GM19395 (cell line): Measurements from ENCODE around the gene CEP85L.

Source experiments
- ATAC-seq: cut with Tn5 transposase; IDR thresholded peaks from one replicate; pipeline ENCODE4 v1.9.1; 2021; ENCODE audit warnings: mild to moderate bottlenecking, moderate library complexity; ENCODE audit not compliant: unreplicated experiment

The CEP85L gene

DNA sequence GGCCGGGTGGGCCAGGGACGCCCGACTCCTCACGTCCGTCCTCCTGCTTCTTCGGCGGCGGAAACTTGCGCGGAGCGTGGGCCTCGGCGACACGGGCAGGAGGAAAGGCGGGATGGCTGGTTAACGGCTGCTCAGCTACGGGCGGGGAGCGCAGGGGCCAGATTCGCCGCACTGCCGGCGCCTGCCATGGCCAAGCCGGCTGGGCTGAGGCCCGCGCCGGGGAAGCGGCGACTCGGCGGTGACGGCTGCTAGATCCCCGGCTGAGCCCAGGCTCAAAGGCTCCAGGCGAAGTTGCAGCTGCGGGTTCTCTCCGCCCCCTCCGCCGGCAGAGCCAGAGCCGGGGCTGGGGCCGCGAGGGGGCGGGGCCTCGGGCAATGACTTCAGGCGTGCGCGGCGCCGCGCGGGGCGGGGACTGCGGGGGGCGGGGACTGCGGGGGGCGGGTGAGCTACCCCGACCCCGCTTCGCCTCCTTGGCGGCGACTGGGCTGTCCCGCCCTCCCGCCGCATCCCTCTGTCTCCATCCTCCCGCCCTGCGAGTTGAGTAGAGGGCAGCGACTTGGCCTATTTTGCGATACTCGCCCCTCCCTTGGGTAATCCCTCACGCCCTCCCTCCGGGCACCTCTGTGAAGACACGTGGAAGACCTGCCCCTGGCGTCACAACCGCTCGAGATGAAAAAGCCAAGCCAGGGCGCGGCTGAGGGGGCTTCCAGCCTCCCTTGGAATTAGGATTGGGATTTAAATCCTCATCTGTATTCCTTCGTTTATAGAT is at the start of gene CEP85L:
Gene CEP85L (minus strand): TSS at position 310 of the 769 bp plus-strand sequence. CDS start 322 bp downstream, outside the sequence.
- ATAC-seq, result peak; percentile 83

GRCh38 chr6:118700531-118700930 is 49.1 kb upstream of the CEP85L start:
- ATAC-seq, result no peak

GRCh38 chr6:118697554-118697953 is 46.2 kb upstream of the CEP85L start:
- ATAC-seq, result no peak

DNA sequence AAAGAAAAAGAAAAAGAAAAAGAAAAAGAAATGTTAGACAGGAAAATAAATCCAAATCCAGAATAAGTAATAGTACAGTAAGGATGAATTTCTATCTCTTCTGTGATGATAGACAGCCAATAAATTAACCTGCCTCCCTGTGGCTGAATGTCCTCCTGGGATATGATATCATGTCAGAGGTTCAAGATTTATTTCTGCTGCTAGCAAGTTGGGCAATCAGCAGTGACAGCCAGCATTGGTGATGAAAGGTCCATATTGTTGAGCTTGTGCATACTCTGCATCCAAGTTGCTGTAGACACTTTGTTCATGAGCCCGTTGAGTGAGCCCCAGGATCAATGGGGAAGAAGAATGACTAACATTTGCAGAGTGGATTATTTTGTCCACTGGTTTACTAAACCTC is 44.9 kb upstream of the CEP85L start:
- no peak for ATAC-seq

- no peak for ATAC-seq
These were observed 42.2 kb upstream of the CEP85L start for GRCh38 chr6:118693562-118693961.

GRCh38 chr6:118685823-118686449 is 34.5 kb upstream of the CEP85L start:
- ATAC-seq, result no peak

GRCh38 chr6:118683881-118684872 is 32.8 kb upstream of the CEP85L start:
- ATAC-seq, result peak; percentile 52

DNA sequence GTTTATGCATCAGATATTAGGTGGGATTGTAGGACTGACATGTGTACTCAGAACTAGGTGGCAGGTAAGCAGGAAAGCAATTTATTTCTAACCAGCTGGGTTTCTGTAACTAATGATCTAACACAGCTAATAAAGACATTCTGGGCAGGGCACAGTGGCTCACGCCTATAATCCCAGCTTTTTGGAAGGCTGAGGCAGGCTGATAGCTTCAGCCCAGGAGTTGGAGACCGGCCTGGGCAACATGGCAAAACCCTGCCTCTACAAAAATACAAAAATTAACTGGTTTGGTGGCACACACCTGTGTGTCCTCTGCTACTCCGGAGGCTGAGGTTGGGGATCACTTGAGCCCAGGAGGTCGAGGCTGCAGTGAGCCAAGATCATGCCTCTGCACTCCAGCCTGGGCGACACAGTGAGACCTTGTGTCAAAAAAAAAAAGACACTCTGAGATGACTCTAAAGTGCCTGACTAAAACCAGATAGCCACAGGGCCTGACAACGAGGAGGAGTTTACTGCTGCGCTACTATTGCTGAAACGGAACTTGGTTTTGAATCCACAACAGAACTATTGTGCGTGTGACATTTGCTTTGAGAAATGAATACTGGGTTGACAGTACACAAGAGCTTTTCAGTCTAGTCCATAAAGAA is 29.2 kb upstream of the CEP85L start:
- ATAC-seq, result no peak

- ATAC-seq, result no peak
These were observed 28.0 kb upstream of the CEP85L start for GRCh38 chr6:118679327-118679901.

- ATAC-seq, result no peak
These were observed 27.5 kb upstream of the CEP85L start for GRCh38 chr6:118678866-118679265.

- ATAC-seq, result no peak
These were observed 25.8 kb upstream of the CEP85L start for GRCh38 chr6:118677193-118677592.

DNA sequence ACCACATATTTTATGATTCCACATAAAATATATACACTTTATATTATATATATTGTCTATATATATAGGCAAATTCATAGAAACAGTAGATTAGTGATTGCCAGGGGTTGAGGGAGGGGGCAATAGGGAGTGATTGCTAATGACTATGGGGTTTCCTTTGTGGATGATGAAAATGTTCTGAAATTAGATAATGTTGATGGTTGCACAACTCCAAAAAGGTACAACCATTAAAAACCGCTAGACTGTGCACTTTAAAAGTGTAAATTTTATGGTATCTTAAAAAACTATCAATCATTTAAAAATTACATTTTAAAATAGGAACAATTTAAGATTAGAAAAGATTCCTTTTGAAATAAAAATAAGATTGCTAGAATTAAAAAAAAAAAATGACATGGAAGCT is 23.8 kb upstream of the CEP85L start:
- no peak for ATAC-seq

GRCh38 chr6:118674772-118675171 is 23.4 kb upstream of the CEP85L start:
- no peak for ATAC-seq

GRCh38 chr6:118672678-118673077 is 21.3 kb upstream of the CEP85L start:
- no peak for ATAC-seq

- ATAC-seq, result no peak
These were observed 18.2 kb upstream of the CEP85L start for GRCh38 chr6:118669561-118669960.

DNA sequence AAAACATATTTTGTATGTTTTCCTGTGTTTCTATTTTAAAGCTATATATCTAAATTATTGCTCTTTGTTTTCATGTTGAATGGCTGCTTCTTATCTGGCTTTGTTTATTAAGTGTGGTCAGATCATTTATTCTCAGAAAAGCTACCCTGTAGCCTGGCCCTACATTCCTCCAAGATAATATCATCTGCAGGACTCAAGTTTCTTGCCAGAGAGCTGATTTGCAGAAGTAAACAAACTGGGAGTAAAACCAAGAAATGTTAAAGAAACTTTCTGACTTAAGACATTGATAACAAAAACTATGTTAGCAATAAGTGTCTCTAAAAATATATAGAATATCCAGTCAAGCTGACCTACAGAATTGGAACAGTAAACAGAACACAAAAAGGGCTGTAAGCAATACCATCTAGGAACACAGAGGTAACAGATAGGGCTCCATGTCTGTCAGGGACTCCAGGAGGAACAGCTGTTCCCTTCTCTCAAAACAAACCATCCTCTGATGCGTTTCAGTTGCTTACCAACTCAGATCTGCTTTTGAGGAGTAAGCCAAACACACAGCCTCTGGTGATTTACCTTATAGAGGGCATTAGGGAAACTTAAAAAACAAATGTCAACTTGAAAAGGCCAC is 17.5 kb upstream of the CEP85L start:
- ATAC-seq, result no peak

DNA sequence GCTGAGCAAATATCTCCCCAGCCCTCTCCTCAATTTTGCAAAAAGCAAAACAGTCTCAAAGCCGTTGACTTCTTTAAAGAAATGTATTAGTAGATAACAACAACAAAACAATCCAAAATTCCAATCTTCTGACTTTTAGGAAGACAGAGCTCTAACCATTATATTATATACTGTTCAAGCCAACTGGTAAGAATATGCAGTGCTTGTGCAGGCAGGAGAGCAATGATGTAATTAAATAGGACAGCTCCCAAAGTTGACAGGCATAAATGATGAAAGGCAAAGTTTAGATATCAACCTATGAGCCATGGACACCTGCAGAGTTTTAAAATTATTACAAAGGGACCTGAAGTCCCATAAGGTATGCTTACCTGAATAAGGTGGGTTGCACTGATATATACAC is 16.6 kb upstream of the CEP85L start:
- no peak for ATAC-seq

GRCh38 chr6:118665011-118665410 is 13.6 kb upstream of the CEP85L start:
- peak; percentile 48 for ATAC-seq

- ATAC-seq, result peak; percentile 52
These were observed 12.9 kb upstream of the CEP85L start for GRCh38 chr6:118663993-118664985.
